HG02943 (cell line): Measurements from ENCODE around the gene PTPRR.

Experiments used
- ATAC-seq: cut with Tn5 transposase; IDR thresholded peaks from one replicate; pipeline ENCODE4 v1.9.1; 2021; ENCODE audit warnings: mild to moderate bottlenecking, low read depth, moderate library complexity; ENCODE audit not compliant: unreplicated experiment

Gene PTPRR

DNA sequence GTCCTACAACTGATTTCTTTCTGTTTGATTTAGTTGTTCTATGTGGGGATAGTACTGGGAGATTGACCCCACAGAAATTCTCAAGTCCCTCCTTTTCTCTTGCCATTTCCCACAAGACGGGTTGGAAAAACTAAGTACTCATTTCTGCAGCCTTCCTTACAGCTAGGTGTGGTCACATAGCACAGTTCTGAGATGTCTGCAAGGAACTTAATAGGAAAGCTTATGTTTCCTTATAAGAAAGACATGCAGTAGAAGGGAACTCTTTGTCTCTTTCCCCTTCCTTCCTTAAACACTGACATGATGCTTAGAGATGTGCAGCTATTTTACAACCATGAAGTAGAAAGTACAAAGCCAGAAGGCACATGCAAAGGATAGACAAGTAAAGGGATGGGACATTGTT lies 113.7 kb downstream of the PTPRR start:
- ATAC-seq: no peak

DNA sequence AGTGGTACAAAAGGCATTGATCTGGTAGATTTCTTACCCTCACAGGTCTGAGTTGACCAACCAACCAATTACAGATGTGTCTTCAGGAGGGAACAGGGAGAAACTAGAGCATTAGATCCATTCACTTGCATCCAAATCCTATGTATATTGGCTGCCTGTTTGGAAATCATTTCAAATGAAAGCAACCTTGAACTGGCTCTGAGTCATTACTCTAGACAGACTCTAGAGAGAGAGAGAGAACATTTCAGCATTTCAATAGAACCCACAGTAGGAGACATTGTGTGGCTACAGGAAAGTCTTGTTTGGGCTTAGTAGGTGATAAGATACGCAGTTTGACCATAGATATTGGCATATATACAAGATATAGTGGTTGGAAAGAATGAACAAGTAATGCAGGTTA lies 114.5 kb downstream of the PTPRR start:
- no peak for ATAC-seq

DNA sequence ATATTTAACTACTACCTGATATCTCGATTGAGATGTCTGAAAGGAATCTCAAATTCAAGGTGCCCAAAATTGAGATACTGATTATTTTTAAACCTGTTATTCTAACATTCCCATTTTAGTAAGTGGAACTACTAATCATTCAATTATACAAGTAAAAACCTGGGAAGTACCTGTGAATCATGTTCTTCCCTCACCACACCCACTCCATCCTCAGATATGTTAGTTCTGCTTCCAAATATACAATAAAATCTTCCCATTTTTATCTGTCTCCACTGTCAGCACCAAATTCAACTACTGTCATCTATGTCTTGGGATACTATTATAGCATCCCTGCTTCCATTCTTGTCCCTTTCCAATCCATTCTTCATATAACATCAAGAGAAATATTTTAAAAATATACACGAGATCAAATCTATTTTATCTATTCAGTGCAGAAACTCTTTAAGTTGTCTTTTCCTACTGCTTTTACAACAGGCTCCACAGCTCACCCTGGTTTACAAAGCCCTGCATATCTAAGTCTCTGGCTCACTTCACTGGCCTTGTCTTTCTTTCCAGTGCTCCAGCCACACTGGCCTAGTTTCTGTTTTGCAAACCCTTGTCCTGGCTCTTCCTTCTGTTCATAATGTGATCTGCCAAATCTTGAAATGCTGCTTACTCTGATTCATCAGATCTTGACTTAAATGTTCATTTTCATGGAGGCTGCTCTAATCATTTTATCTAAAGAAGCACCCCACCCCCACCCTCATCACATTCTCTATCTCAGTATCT lies 122.3 kb downstream of the PTPRR start:
- ATAC-seq: no peak

DNA sequence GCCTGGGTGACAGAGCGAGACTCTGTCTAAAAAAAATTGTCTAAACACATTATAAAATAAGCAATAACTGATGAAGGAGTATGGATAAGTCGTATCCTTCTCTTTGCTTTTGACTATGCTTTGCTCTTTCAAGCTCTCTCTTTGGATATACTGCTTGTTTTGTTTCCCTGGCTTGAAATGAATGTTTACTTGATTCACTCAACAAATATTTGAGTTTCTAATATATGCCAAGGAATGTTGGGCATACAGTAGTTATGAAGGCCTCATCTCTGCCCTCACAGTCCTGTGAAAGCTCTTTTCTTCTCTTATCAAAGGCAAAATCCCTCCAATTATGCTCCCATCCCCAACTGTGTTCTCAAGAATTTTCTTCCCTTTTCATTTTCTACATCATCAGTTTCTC lies 123.5 kb downstream of the PTPRR start:
- no peak for ATAC-seq

DNA sequence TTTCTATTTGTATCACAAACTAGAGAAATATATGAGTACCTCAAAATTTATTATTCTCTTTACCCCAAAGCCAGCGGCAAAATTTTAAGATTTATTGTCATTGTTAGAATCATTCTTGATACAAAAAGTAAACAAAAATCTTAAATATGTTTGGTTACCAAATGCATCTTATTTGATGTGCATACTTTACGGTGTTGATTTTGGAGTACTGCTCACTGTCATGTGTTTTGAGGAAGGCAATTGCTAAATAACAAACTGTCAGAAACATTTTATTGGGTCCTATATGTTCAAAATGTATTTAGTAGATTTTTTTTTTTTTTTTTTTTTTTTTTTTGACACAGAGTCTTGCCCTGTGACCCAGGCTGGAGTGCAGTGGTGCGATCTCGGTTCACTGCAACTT lies 124.9 kb downstream of the PTPRR start:
- no peak for ATAC-seq

DNA sequence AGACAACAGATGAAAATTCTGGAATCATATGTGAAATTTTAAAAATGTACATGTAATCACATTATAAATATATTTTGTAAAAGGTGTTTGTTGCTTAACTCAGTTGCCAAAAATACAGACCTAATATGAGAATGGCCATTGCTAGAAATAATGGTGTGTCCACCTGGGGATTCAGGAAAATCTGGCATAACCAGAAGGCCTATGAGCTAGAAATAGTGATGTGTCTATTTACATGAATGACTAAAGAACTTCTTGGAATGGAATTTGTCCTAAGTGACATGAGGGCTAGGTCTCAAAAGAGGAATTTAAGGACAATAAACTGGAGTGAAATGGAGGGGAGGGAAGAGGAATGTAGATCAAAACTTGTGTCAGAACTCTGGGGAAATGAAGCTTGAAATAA lies 126.4 kb downstream of the PTPRR start:
- no peak for ATAC-seq

DNA sequence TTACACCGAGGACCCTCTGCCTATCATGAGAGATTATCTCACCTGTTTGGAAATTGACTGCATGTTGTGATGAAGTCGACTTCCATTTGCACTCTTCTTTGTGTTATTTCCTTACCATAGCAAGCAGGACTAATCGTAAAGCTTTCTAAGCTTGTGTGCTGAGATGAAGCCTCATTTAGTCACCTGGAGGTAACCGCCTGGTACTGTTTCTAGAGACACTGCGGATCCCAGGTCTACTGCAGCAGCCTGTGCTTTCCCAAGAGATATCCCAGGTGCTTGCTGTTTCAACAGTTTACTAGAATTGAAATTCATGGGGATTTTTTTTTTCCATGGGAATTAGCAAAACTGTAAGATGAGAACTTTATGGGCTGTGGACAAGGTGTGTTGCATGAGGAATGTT lies 131.8 kb downstream of the PTPRR start:
- no peak for ATAC-seq

DNA sequence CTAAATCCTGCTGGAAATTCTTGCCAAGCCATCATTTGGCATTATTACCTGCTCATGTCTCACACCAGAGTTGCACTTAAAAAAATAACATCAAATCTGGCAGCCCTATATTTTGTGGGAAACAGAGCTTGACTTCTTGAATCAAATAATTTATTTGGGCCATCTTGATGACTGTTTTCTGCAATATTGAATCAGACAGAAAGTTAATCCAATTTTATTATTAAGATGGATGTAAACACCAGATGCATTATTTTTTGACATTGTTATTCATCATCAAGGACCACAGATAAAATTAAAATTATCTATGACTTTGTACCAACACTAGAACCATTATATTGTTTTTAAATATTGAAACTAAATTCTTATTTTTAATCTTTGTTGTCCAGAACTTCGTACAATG lies 132.9 kb downstream of the PTPRR start:
- ATAC-seq: no peak

DNA sequence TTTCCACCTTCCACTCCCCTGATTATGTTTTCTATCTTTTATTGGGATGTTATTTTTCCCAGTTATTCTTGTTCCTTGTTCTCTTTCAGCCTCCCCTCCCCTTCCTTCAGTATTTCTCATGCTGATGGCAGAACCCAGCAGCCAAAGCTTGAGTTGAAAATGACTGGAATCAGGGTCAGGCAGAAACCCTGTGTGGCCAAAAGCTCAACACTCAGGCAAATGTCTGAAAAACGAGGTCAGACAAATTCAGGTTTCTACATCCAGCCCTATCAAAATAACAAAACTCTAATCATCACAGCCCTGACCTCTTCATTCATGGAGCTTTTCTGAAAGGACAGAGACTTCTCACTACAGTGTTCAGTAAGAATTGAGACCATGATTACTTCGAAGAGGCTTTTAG lies 134.6 kb downstream of the PTPRR start:
- ATAC-seq: no peak

DNA sequence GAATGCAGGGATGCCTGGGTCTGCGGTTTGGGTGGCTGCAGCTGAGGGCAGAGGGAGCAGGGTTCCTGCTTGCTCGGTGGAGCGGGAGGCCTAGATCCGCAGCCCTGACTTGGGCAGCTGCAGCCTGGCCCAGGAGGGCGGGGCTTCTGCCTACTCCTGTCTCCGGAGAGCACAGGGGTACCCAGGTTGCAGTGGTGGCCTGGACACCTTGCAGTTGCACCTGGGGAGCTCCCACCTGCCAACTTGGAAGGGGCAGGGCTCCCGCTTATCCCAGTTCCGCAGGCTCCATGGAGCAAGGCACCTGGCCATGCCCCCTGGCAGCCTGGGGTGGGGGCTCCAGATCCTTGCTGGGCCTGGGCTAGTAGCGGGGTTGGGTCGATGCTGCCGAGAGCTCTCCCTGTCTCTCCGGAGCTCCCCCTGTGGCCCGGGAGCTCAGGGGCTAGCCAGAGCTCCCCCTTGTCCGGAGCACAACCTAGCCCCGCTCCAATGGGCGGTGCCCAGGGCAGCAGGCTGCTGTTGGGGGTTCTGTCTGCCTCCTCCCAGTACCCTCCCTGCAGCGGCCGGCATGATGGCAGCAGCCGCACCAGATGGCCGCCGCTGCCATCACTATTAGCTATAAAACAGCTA lies 136.4 kb downstream of the PTPRR start:
- ATAC-seq: no peak

DNA sequence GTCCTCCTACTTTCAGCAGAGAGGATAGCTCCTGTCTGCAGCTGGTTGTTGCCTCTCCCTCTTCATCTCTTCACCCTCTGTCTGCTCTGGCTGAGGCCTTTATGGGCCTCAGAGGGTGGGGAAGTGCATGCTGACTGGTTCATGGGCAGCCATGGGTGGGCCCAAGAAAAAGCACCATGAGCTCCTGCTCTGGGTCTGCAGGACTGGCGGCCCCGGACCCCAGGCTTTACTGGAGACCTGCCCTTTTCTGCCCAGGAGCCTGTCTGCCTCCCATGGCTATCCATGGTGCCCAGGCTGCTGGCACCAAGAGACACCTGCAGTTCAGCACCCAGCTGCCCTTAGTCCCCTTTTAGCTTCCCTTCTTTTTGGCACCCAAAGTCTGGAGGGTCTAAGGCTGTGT lies 137.1 kb downstream of the PTPRR start:
- ATAC-seq: no peak

DNA sequence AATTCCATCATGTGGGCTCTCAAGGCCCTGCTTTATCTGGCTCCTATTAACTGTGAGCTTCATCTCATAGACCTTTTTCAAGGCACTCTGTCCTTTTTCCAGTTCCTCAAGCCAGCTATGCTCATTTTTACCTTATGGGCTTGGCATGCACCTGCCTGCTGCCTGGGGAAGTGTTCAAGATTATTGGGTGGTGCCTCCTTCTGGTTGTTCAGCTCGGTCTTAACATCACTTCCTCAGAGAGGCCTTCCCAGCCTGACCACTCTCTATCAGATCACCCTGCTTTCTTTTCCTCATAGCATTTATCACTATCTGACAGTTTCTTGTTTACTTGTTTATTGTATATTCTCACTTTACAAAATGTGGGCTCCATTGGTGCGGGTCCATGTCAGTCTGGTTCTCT lies 141.3 kb downstream of the PTPRR start:
- ATAC-seq: no peak

DNA sequence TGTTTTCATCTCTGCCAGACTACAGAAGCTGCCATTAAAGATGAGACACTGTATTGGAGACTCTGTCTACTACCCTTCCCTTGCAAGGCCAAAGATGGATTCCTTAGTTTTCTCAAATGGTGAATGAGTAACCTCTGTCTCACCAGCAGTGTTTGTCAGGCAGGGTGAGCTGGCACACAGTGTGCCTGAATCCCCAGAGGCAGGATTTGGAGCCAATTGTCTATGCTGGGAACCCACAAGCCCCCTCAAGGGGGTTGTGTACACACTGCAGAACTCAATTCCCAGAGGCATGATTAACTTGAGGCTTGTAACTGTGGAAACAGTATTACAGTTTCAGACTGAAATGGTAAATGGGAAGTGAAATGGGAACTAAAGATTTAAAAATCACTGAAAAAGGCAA lies 146.5 kb downstream of the PTPRR start:
- ATAC-seq: no peak

DNA sequence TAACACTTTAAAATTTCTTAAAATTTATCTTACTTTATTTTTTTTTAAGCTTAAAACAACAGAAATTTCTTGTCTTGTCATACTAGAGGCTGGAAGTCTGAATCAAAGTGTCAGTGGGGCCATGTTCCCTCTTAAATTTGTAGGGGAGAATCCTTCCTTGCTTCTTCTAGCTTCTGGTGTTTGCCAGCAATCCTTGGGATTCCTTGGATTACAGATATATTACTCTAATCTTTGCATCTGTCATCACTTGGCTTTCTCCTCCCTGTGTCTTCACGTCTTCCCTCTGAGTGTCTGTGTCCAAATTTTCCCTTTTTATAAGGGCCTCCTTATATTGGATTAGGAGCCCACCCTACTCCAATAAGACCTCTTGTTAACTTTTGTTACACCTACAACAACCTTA lies 147.7 kb downstream of the PTPRR start:
- no peak for ATAC-seq

DNA sequence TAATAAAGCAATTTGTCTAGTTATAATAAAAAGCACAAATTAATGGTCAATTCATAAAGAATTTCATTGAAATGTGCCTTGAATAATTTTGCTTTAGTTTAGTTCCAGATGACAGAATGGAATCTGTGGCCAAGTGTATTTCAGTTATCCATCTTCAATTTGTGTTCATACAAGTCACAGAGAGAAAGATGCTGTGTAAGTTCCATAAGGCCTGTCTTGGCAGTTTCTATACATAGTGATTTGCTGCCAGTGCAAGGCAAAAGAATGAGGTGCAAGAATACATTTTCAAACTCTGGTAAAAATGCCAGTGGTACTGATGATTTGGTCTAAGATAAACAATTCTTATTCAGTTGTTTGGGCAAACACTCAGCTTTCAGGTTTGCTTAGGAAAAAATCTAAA lies 149.0 kb downstream of the PTPRR start:
- no peak for ATAC-seq

DNA sequence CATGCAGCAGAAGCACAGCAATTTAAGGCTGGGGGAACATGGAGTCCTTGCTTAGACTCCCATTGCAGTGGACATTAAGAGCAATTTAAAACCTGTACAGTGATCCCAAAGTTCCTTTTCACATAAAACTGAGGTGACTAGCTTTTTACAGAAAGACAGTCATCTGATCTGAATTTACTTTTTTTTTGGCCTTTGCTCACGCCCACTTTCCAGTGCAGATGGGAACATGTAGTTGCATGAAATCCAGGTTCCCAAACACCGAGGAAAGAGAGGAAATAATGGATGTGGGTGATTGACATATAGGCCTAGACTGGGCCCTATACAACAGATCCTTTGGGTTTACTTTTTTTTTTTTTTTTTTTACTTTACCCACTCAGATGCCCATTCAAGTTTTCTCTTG lies 156.9 kb downstream of the PTPRR start:
- ATAC-seq: no peak

DNA sequence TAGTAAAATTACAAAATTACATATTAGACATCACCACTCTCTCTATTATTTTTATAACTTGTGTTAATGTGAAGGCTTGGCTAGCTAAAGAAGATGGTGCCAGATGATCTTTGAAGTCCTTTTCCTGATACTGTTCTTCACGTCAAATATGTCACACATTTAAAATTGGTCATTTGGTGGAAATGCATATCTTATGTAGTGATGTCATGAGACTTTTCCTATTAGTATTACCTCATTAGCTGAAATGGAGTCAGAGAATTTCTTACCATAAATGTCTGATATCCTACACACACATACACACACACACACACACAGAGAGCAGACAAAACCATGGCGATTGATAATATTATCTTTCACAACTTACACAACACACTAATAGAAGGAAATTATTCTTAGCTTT lies 158.5 kb downstream of the PTPRR start:
- ATAC-seq: no peak

DNA sequence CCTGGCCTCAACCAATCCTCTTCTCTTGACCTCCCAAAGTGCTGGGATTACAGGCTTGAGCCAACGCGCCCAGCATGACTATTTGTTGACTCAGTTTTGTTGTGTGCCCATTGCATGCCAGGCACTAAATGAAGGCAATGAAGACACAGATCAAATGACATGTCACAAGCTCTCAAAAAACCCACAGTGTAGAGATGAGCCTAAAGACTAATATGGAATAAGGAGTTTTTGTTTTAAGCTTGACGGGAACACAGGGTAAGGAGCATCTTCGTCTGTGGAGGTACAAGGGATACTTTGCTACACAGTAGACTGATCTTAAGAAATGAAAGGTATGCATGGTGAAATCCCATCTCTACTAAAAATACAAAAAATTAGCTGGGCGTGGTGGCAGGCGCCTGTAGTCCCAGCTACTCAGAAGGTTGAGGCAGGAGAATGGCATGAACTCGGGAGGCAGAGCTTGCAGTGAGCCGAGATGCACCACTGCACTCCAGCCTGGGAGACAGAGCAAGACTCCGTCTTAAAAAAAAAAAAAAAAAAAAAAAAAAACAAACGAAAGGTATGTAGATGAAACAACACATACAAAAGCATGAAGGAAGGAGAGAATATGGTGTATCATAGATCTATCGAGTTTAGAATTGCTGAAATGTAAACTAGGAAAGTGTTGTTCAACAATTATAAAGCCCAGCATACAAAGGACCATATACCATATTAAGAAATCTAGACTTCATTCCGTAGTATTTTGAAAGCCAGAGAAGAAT lies 161.2 kb downstream of the PTPRR start:
- no peak for ATAC-seq

DNA sequence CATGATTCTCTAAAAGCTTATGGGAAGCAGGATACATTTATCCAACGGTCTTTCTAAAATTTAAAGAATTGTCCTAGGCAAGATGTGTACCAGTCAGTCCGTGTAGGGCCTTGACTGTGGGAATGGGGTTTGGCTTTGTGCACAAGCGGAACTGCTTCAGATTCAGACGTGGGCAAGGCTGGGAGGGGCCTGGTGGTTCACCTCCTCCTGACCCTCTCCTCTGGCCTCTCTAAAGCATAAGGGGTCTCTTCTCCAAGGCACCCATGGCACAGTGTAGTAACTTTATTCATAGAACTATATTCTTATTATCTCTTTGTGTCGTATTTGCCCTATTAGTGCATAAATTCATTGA lies 162.1 kb downstream of the PTPRR start:
- no peak for ATAC-seq

DNA sequence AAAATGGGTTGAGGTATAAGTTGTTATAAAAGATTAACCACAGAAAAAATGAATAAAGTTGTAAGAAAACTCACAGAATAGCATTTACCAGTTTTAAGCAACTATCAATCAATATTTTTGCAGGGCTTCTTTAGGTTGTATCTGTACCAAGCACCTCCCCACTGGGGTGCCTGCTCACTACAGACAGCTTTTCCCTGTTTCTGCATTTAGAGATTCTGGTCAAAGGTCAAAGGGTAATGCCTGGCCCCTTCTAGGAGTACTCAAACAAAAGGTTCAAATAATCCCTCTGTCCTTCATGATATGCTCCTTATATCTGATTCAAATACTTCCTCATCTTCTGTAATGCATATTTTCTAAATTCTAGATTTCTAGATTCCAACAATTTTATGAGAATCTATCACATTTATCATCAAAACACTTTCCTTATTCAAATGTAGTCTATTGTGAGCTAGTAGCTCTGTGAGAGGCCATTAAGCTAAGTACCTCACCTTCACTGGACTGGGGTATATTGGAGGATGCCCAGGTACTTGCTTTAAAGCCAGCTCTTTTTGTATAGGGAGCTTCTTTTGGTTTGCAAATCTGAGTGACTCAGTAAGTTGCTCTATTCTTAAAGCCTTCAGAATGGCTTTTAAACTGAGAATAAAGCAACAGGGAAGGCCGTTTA lies 162.6 kb downstream of the PTPRR start:
- ATAC-seq: no peak

DNA sequence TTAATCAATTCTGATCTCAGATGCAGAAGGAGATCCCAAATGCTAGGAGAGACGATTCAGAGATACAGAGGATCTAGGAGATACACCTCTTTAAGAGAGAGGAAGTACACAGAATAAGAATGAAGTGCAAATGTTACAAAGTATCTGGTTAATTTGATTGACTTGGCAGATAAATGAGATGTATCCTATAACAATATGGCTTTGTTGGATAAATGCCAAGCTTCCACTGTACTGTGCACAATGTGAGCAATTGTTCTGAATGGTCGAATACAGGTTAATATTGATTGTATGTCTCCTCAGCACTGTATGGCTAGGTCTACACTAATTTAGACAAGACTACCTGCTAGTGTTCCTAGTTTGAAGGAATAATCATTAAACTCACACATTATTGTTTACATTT lies 163.7 kb downstream of the PTPRR start:
- ATAC-seq: no peak
